ENCODE measurements around the gene LCORL.

DNA sequence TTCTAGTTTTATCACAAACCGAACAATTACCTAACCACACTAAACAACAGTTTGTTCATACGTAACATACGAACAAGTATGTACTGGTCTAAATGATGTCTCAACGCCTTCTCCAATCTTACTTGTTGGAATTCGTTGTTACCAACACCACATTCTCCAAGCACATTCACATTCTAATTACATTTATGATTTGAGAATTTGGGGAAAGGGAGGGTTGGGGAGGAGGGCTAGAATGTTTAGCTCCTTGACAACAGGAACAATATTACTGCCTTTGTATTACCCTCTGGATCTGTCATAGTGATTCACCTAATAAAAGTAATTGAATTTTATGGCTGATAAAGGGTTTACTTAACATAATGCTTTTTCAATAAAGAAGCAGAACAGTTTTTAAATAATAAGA lies 24.4 kb downstream of the LCORL start:
- no peak for TF ChIP-seq CTCF (IDR thresholded peaks at IDR 0.05; ENCODE audit: insufficient read depth, low read length)
- no peak for TF ChIP-seq GABPA (IDR thresholded peaks at IDR 0.05; ENCODE audit: low read depth)
